HFFc6 (cell line): Measurements from ENCODE around the gene SSU72. TPM values are rescaled to one million over a fixed set of nuclear protein-coding genes. Genes with fewer than 3 reads are reported as not detected.

Experiments
- DNase-seq: peaks from one replicate; pipeline ENCODE4 v3.0.0-alpha.2; 2018
- H3K27ac Mint-ChIP-seq: 2 replicates; pipeline ENCODE4 v1.8.0; 2020; ENCODE audit warnings: mild to moderate bottlenecking, mixed read lengths
- H3K27me3 Mint-ChIP-seq: 2 replicates; pipeline ENCODE4 v1.8.0; 2021; ENCODE audit warnings: mild to moderate bottlenecking, moderate library complexity, mixed read lengths; ENCODE audit not compliant: insufficient read depth
- H3K36me3 Mint-ChIP-seq: 2 replicates; pipeline ENCODE4 v1.8.0; 2021; ENCODE audit warnings: low read depth, mixed read lengths
- H3K4me1 Mint-ChIP-seq: 2 replicates; pipeline ENCODE4 v1.8.0; 2020; ENCODE audit warnings: low read depth, mixed read lengths
- H3K4me3 Mint-ChIP-seq: 2 replicates; pipeline ENCODE4 v1.8.0; 2020; ENCODE audit warnings: mild to moderate bottlenecking, moderate library complexity, mixed read lengths
- H3K9me3 Mint-ChIP-seq: 2 replicates; pipeline ENCODE4 v1.8.0; 2020; ENCODE audit warnings: mild to moderate bottlenecking, mixed read lengths
- total RNA-seq, 6 experiments: library from RNA; stranded (reverse); fragmentation: NEBNext Ultra II Directional; extraction: Animal tissue kit (Norgen Biotek cat#: 25700); gene quantifications; 2 replicates in 1 of 6; 3 replicates in 5 of 6; pipeline ENCODE4 v1.2.3, GENCODE V29; 2021
- TF ChIP-seq, protein P1 (sequence below): fragments of 200-600 bp; sonication (generic); IDR thresholded peaks from 2 replicates; pipeline ENCODE4 v1.5.0; 2021; ENCODE audit warnings: antibody characterized with exemption, mild to moderate bottlenecking

Gene SSU72
- total RNA-seq, 6 experiments from 2014 or later, result 132 to 156 (median 137) TPM

GRCh38 chr1:1567152-1567875 is 7.3 kb downstream of the SSU72 start:
- no peaks in the 10 kb centered on the region for H3K27me3 Mint-ChIP-seq
- TF ChIP-seq, protein P1, sequence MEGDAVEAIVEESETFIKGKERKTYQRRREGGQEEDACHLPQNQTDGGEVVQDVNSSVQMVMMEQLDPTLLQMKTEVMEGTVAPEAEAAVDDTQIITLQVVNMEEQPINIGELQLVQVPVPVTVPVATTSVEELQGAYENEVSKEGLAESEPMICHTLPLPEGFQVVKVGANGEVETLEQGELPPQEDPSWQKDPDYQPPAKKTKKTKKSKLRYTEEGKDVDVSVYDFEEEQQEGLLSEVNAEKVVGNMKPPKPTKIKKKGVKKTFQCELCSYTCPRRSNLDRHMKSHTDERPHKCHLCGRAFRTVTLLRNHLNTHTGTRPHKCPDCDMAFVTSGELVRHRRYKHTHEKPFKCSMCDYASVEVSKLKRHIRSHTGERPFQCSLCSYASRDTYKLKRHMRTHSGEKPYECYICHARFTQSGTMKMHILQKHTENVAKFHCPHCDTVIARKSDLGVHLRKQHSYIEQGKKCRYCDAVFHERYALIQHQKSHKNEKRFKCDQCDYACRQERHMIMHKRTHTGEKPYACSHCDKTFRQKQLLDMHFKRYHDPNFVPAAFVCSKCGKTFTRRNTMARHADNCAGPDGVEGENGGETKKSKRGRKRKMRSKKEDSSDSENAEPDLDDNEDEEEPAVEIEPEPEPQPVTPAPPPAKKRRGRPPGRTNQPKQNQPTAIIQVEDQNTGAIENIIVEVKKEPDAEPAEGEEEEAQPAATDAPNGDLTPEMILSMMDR, result no peak
- no peak for DNase-seq
- no peaks in the 10 kb centered on the region for H3K9me3 Mint-ChIP-seq
- no peak overlapping the region for H3K4me3 Mint-ChIP-seq
- H3K4me1 Mint-ChIP-seq, result peaks cover 22% of the 10 kb centered on the region
- peaks cover 47% of the 10 kb centered on the region for H3K36me3 Mint-ChIP-seq
- no peak overlapping the region for H3K27ac Mint-ChIP-seq

DNA sequence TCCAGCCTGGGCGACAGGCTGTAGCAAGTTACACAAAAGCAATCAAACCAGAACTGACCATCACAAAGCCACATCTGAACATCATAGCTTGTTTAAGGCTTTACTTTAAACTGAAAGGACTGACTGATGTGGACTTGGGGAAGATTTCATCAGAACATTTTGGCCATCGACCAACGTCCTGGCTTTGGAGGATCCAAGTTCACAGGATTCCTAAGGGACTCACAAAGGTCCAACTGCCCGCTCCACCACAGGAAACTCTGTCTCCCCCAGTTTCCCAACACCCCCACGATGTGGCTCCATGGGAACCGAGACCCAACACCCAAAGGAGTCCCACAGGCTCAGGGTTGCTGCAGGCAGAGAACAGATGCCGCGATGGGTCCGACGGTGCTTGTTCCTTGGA is 9.3 kb downstream of the SSU72 start:
- DNase-seq, result no peak
- Mint-ChIP-seq H3K36me3 (peaks cover 46% of the 10 kb centered on the region), H3K4me3 (no peak overlapping the region), H3K27me3 (no peaks in the 10 kb centered on the region; the same call in 1 of the 2 replicates), H3K9me3 (no peaks in the 10 kb centered on the region), H3K27ac (no peak overlapping the region), H3K4me1 (peaks cover 17% of the 10 kb centered on the region)
- TF ChIP-seq, protein P1, result no peak

DNA sequence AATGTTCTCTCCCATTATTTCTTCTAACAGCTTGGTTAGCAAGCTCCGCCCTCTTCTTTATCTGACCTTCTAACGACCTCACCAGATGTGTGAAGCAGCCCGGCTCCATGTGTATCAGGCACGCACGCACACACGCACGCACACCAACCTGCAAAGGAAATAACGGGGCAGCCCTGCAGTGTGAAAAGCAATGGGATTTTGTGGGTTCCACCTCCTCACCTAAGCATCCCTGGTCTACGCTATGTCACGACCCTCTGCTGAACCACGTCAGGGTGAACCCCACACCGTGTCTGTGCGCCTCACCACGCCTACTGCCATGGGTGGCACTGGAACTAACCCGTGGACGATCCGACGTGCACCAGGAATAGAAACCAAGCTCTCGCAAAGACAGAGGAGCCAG is 10.4 kb downstream of the SSU72 start:
- H3K36me3 Mint-ChIP-seq, result peaks cover 35% of the 10 kb centered on the region
- TF ChIP-seq, protein P1, result no peak
- H3K27ac Mint-ChIP-seq, result no peak overlapping the region
- no peak for DNase-seq
- H3K4me1 Mint-ChIP-seq, result peaks cover 7% of the 10 kb centered on the region; the same call in 1 of the 2 replicates
- no peaks in the 10 kb centered on the region; the same call in 1 of the 2 replicates for H3K27me3 Mint-ChIP-seq
- H3K4me3 Mint-ChIP-seq, result no peak overlapping the region
- H3K9me3 Mint-ChIP-seq, result no peaks in the 10 kb centered on the region

DNA sequence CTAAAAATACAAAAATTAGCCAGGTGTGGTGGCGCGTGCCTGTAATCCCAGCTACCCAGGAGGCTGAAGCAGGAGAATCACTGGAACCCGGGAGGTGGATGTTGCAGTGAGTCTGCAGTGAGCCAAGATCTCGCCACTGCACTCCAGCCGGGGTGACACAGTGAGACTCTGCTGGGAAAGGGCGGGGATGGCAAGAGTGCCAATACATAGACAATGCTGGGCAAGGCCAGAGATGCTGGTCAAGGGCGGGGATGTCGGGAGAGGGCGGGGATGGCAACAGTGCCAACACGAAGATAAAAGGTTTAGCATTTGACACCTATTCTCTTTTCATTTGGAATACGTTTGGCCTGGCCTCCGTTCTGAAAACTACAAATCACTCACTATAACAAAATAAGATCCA is 11.0 kb downstream of the SSU72 start:
- no peaks in the 10 kb centered on the region for H3K9me3 Mint-ChIP-seq
- H3K4me3 Mint-ChIP-seq, result no peak overlapping the region
- no peaks in the 10 kb centered on the region; the same call in 1 of the 2 replicates for H3K27me3 Mint-ChIP-seq
- DNase-seq, result no peak
- peaks cover 34% of the 10 kb centered on the region for H3K36me3 Mint-ChIP-seq
- H3K27ac Mint-ChIP-seq, result no peak overlapping the region
- 0 out of 2 replicates have a peak, but pooled peaks cover 5% of the 10 kb centered on the region for H3K4me1 Mint-ChIP-seq
- TF ChIP-seq, protein P1, result no peak

DNA sequence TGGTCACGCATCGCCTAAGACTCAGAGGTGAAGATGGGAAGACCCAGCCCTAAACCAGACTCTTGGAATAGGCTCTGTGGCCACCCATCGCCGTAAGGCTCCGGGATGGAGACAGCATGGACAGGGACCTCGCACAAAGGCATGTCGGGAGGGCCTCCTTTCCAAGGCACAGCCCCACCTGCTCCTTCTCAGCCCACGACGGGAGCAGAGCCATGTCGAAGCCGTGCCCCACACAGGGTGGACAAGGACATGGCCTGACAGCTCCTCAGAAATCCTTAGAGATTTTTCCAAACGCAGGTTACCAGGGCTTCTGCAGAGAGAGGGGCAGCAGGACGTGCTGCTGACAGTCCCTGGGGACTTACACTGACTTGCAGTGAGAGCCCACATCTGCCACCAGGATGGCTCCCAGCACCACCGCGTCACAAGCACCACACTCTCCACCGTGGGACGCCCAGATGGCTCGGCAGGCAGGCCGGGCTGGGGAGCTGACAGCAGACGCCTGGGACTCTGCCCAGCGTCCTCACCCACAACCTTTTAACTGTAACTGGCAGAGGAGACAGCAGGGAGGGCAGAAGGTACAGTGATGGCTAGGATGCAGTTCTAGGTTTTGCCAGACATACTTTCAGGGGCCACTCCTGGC is 12.0 kb downstream of the SSU72 start:
- H3K4me3 Mint-ChIP-seq, result no peak overlapping the region
- TF ChIP-seq, protein P1, result no peak
- H3K9me3 Mint-ChIP-seq, result no peaks in the 10 kb centered on the region
- no peaks in the 10 kb centered on the region; the same call in 1 of the 2 replicates for H3K27me3 Mint-ChIP-seq
- H3K36me3 Mint-ChIP-seq, result peaks cover 34% of the 10 kb centered on the region
- H3K27ac Mint-ChIP-seq, result no peak overlapping the region
- H3K4me1 Mint-ChIP-seq, result 0 out of 2 replicates have a peak, but pooled peaks cover 5% of the 10 kb centered on the region
- no peak for DNase-seq
